ENCODE results near the gene C1orf210.

The C1orf210 gene

DNA sequence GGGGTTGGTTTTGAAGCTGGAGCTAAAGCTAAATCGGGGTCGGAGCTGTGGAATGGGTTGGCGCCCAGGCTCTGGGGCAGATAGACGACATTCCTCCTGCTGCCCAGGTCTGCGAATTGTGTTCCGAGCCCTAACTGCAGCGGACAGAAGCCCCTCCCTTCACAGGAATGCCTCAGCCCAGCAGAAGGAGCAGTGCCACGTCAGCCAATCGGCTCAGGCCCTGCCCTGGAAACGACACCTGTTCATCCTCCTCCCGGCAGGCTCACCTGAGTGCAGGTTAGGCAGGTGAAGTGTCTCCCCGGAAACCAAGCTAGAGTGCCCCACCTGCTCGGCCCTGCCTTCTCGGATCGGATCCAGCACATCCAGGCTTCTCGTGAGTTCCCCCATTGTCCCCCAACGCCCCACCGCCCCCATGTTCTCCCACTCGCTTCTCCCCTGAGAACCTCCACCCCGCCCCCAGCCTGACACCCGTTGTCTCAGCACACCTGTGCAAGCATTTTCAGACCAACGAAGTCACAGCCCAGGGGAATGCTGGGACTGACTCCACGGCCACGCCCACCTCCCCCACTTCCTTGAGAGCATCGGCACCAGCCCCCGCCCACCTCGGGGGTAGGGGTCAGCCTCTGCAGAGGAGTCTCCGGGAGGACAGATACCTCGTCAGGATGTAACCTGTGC, 14.8 kb downstream of the C1orf210 start:
- H3K9me3 ChIP-seq (ENCODE audit: low read depth, low read length): no peaks in the 10 kb centered on the region
- H3K36me3 ChIP-seq (ENCODE audit: insufficient read depth, low read length): no peaks in the 10 kb centered on the region
- no peak overlapping the region for H3K4me3 ChIP-seq
- H3K27ac ChIP-seq: no peak overlapping the region
- no peak for TF ChIP-seq POLR2AphosphoS5 (IDR thresholded peaks at IDR 0.05; ENCODE audit: borderline replicate concordance, low read depth, low read length)
- TF ChIP-seq FOXP2 (optimal IDR thresholded peaks at IDR 0.05; ENCODE audit: control extremely low read depth, extremely low read length, insufficient read depth): no peak
- TF ChIP-seq EZH2 (IDR thresholded peaks at IDR 0.05): no peak
- DNase-seq (ENCODE audit: low read depth, low spot score): no peak
- no peak overlapping the region for H3K9ac ChIP-seq (ENCODE audit: insufficient read length)

DNA sequence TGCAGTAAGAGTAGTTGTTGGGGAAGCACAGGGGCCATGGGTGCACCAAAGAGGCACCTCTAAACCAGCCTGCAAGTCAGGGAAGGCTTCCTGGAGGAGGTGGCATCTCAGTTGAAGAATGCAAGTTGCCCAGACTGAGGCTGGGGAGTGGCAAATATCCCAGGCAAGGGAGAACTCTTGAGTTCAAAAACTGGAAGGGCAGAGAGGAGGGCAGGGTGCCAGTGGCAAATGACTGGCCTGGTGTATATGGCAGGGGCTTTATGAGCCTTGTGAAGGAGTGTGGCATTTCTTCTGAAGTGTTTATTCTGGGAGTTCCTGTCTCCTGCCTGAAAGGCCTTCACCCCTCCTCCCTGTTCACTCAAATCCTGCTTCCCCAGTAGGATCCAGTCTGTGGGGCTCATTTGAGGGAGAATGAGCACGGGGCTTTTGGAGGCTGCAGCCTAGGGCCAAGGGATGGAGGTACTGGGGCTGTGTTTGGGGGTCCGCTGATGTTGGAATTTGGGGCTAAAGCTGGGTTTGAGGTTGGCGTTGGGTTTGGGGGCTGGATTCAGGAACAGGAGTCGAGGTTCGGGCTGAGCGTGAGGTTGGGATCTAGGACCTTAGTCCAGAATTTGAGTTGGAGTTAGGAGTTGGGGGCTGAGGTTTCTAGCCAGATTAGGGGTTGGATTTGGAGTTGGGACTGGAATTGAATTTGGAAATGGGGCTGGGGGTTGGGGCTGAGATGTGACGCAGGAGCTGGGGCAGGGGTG, 15.6 kb downstream of the C1orf210 start, which contains the start of gene TMEM125:
Gene TMEM125 (plus strand): TSS at position 357 of the 749 bp plus-strand sequence. CDS start 2,740 bp downstream, outside the sequence.
- no peak within 1 kb of the TSS for H3K4me3 ChIP-seq
- H3K36me3 ChIP-seq (ENCODE audit: insufficient read depth, low read length): no peaks in the 10 kb centered on the region
- H3K9me3 ChIP-seq (ENCODE audit: low read depth, low read length): no peaks in the 10 kb centered on the region
- TF ChIP-seq EZH2 (IDR thresholded peaks at IDR 0.05): no peak
- no peak for TF ChIP-seq FOXP2 (optimal IDR thresholded peaks at IDR 0.05; ENCODE audit: control extremely low read depth, extremely low read length, insufficient read depth)
- TF ChIP-seq POLR2AphosphoS5 (IDR thresholded peaks at IDR 0.05; ENCODE audit: borderline replicate concordance, low read depth, low read length): no peak
- H3K9ac ChIP-seq (ENCODE audit: insufficient read length): no peak within 1 kb of the TSS
- no peak for DNase-seq (ENCODE audit: low read depth, low spot score)
- no peak within 1 kb of the TSS for H3K27ac ChIP-seq

GRCh38 chr1:43267818-43268425, 17.5 kb downstream of the C1orf210 start:
- no peak for DNase-seq (ENCODE audit: low read depth, low spot score)
- no peak overlapping the region for H3K9ac ChIP-seq (ENCODE audit: insufficient read length)
- H3K4me3 ChIP-seq: no peak overlapping the region
- no peaks in the 10 kb centered on the region for H3K36me3 ChIP-seq (ENCODE audit: insufficient read depth, low read length)
- TF ChIP-seq FOXP2 (optimal IDR thresholded peaks at IDR 0.05; ENCODE audit: control extremely low read depth, extremely low read length, insufficient read depth) (no peak), EZH2 (IDR thresholded peaks at IDR 0.05) (no peak), POLR2AphosphoS5 (IDR thresholded peaks at IDR 0.05; ENCODE audit: borderline replicate concordance, low read depth, low read length) (no peak)
- no peaks in the 10 kb centered on the region for H3K9me3 ChIP-seq (ENCODE audit: low read depth, low read length)
- H3K27ac ChIP-seq: no peak overlapping the region

DNA sequence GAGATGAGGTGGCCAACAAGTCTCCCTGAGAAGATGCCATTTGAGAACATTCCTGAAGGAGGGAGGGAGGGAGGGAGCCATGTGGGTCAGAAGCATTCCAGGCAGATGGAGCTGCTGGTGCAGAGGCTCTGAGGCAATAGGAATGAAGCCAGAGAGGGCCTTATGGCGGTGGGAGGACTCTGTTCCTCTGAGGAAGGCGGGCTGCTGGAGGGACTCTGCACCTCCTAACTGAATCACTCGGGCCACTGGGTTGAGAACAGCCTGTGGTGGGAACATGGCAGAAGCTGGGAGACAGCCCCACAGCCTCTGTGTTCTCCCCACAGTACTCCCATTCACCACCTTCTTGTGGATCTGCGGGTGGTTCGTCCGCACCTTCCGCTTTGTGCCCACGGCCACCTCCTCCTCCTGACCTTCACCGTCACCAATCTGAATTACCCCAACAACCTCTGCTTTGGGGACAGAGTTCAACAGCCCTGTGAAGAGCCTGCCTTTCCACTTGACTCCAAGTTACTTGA, 18.0 kb downstream of the C1orf210 start:
- Histone ChIP-seq H3K4me3 (no peak overlapping the region), H3K9ac (ENCODE audit: insufficient read length) (no peak overlapping the region), H3K9me3 (ENCODE audit: low read depth, low read length) (no peaks in the 10 kb centered on the region), H3K27ac (no peak overlapping the region), H3K36me3 (ENCODE audit: insufficient read depth, low read length) (no peaks in the 10 kb centered on the region)
- no peak for DNase-seq (ENCODE audit: low read depth, low spot score)
- TF ChIP-seq POLR2AphosphoS5 (IDR thresholded peaks at IDR 0.05; ENCODE audit: borderline replicate concordance, low read depth, low read length) (no peak), FOXP2 (optimal IDR thresholded peaks at IDR 0.05; ENCODE audit: control extremely low read depth, extremely low read length, insufficient read depth) (no peak), EZH2 (IDR thresholded peaks at IDR 0.05) (no peak)

- no peaks in the 10 kb centered on the region for H3K9me3 ChIP-seq (ENCODE audit: low read depth, low read length)
- no peak overlapping the region for H3K27ac ChIP-seq
- no peak overlapping the region for H3K9ac ChIP-seq (ENCODE audit: insufficient read length)
- TF ChIP-seq EZH2 (IDR thresholded peaks at IDR 0.05): no peak
- TF ChIP-seq POLR2AphosphoS5 (IDR thresholded peaks at IDR 0.05; ENCODE audit: borderline replicate concordance, low read depth, low read length): no peak
- TF ChIP-seq FOXP2 (optimal IDR thresholded peaks at IDR 0.05; ENCODE audit: control extremely low read depth, extremely low read length, insufficient read depth): no peak
- no peak for DNase-seq (ENCODE audit: low read depth, low spot score)
- H3K4me3 ChIP-seq: no peak overlapping the region
- no peaks in the 10 kb centered on the region for H3K36me3 ChIP-seq (ENCODE audit: insufficient read depth, low read length)
Measured at GRCh38 chr1:43266881-43267280, 18.5 kb downstream of the C1orf210 start.

DNA sequence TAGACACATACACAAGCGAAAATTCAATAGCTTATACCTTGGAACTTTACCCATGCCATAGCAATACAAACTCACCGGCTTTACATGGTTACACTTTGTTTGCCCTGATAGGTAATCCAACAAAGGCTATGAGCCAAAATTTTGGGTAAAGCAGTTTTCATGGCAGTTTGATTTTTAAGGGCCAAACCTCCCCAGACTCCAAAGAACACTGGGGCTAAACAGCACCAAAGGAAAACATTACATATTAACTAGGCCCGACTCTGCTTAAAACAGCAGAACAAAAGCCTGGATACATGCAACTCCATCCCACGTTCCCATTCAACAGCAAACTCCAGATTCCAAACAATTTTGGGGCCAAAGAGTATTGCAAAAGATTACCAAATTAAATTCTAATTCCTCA, 19.9 kb downstream of the C1orf210 start:
- Histone ChIP-seq H3K27ac (no peak overlapping the region), H3K9ac (ENCODE audit: insufficient read length) (no peak overlapping the region), H3K36me3 (ENCODE audit: insufficient read depth, low read length) (no peaks in the 10 kb centered on the region), H3K4me3 (no peak overlapping the region), H3K9me3 (ENCODE audit: low read depth, low read length) (no peaks in the 10 kb centered on the region)
- no peak for DNase-seq (ENCODE audit: low read depth, low spot score)
- TF ChIP-seq POLR2AphosphoS5 (IDR thresholded peaks at IDR 0.05; ENCODE audit: borderline replicate concordance, low read depth, low read length) (no peak), FOXP2 (optimal IDR thresholded peaks at IDR 0.05; ENCODE audit: control extremely low read depth, extremely low read length, insufficient read depth) (no peak), EZH2 (IDR thresholded peaks at IDR 0.05) (no peak)

GRCh38 chr1:43258370-43258769, 27.0 kb downstream of the C1orf210 start:
- Histone ChIP-seq H3K9me3 (ENCODE audit: low read depth, low read length) (no peaks in the 10 kb centered on the region), H3K27ac (no peak overlapping the region), H3K4me3 (no peak overlapping the region), H3K9ac (ENCODE audit: insufficient read length) (no peak overlapping the region), H3K36me3 (ENCODE audit: insufficient read depth, low read length) (no peaks in the 10 kb centered on the region)
- no peak for TF ChIP-seq FOXP2 (optimal IDR thresholded peaks at IDR 0.05; ENCODE audit: control extremely low read depth, extremely low read length, insufficient read depth)
- no peak for TF ChIP-seq EZH2 (IDR thresholded peaks at IDR 0.05)
- no peak for TF ChIP-seq POLR2AphosphoS5 (IDR thresholded peaks at IDR 0.05; ENCODE audit: borderline replicate concordance, low read depth, low read length)
- no peak for DNase-seq (ENCODE audit: low read depth, low spot score)

Data from SK-N-MC (cell line).